Measurements from ENCODE around the gene EYA4.

EYA4 gene

GRCh38 chr6:133426038-133426437, 184.9 kb downstream of the EYA4 start:
- H3K27me3 ChIP-seq (ENCODE audit: control insufficient read depth in 1 of 2, insufficient read depth in 2 of 2, low read length in 2 of 2) = no peaks in the 10 kb centered on the region
- no peaks in the 10 kb centered on the region for H3K36me3 ChIP-seq (ENCODE audit: control insufficient read depth in 1 of 2, insufficient read depth in 2 of 2, low read length in 2 of 2)
- H3K9ac ChIP-seq (ENCODE audit: low read depth in 1 of 2, low read length in 2 of 2) = no peak overlapping the region
- H3K4me1 ChIP-seq (ENCODE audit: control insufficient read depth in 1 of 2, insufficient read depth in 2 of 2, low read length in 2 of 2) = no peaks in the 10 kb centered on the region
- H3K27ac ChIP-seq (ENCODE audit: low read depth, low read length) = no peak overlapping the region
- H3K9me3 ChIP-seq (ENCODE audit: control insufficient read depth in 1 of 2, low read length in 2 of 2) = no peaks in the 10 kb centered on the region
- H3K4me3 ChIP-seq (ENCODE audit: low read depth in 1 of 2, low read length in 2 of 2) = no peak overlapping the region

DNA sequence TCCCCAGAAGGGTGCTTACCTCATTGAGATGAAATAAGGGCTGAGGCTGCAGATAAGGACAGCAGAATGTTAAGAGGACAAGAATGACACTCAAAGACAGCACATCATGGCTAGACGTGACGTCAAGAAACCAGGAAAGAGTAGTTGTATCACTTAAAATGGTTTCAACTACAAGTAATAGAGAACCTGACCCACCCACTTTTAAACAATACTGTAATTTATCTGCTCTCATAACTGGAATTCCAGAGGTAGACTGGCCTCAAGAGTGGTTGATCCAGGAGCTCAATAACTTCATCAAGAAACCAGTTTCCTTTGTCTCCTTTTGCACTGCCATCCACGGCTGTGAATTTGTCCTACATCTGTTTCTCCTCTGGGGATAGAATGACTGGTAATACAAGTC, 187.1 kb downstream of the EYA4 start:
- H3K27me3 ChIP-seq (ENCODE audit: control insufficient read depth in 1 of 2, insufficient read depth in 2 of 2, low read length in 2 of 2) = no peaks in the 10 kb centered on the region
- no peaks in the 10 kb centered on the region for H3K4me1 ChIP-seq (ENCODE audit: control insufficient read depth in 1 of 2, insufficient read depth in 2 of 2, low read length in 2 of 2)
- H3K9ac ChIP-seq (ENCODE audit: low read depth in 1 of 2, low read length in 2 of 2) = no peak overlapping the region
- no peak overlapping the region for H3K4me3 ChIP-seq (ENCODE audit: low read depth in 1 of 2, low read length in 2 of 2)
- no peaks in the 10 kb centered on the region for H3K36me3 ChIP-seq (ENCODE audit: control insufficient read depth in 1 of 2, insufficient read depth in 2 of 2, low read length in 2 of 2)
- no peak overlapping the region for H3K27ac ChIP-seq (ENCODE audit: low read depth, low read length)
- no peaks in the 10 kb centered on the region for H3K9me3 ChIP-seq (ENCODE audit: control insufficient read depth in 1 of 2, low read length in 2 of 2)

DNA sequence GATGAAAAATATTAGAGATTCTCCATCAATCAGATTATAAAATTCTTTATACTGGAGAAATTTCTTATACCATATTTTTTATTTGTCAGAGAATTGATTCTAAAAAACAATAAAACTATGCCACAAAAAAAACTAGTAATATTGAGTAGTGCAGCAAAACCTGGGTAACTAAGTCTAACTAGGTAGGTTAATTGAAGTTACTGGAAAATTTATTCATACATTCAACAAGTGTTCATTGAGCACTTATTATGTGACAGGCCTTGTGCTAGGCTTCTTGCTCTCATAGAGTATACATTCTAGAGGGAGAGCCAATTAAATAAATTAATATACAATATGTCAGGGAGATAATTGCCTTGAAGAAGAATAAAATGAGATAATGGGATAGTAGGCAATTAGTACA, 189.4 kb downstream of the EYA4 start:
- H3K4me3 ChIP-seq (ENCODE audit: low read depth in 1 of 2, low read length in 2 of 2) = no peak overlapping the region
- no peaks in the 10 kb centered on the region for H3K27me3 ChIP-seq (ENCODE audit: control insufficient read depth in 1 of 2, insufficient read depth in 2 of 2, low read length in 2 of 2)
- H3K9me3 ChIP-seq (ENCODE audit: control insufficient read depth in 1 of 2, low read length in 2 of 2) = no peaks in the 10 kb centered on the region
- H3K9ac ChIP-seq (ENCODE audit: low read depth in 1 of 2, low read length in 2 of 2) = no peak overlapping the region
- no peaks in the 10 kb centered on the region for H3K4me1 ChIP-seq (ENCODE audit: control insufficient read depth in 1 of 2, insufficient read depth in 2 of 2, low read length in 2 of 2)
- H3K36me3 ChIP-seq (ENCODE audit: control insufficient read depth in 1 of 2, insufficient read depth in 2 of 2, low read length in 2 of 2) = no peaks in the 10 kb centered on the region
- H3K27ac ChIP-seq (ENCODE audit: low read depth, low read length) = no peak overlapping the region

DNA sequence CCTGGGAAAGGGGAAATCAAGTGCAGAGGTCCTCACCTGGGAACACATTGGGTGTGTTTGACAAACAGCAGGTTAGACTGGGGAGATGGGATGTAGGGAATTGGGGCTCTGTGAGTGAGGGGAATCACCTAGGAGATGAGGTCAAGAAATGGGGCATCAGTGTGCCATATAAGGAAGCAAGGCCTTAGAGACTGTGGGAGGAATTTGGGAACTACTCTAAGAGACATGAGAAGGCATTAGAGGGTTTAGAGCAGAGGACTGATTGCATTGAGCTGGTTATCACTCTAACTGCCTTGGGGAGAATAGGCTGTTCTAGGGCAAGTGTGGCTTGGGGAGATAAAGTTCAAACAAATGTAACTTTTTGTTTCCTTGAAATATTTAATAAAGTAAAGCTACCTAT, 189.9 kb downstream of the EYA4 start:
- Histone ChIP-seq H3K4me1 (ENCODE audit: control insufficient read depth in 1 of 2, insufficient read depth in 2 of 2, low read length in 2 of 2) (no peaks in the 10 kb centered on the region), H3K27ac (ENCODE audit: low read depth, low read length) (no peak overlapping the region), H3K4me3 (ENCODE audit: low read depth in 1 of 2, low read length in 2 of 2) (no peak overlapping the region), H3K9ac (ENCODE audit: low read depth in 1 of 2, low read length in 2 of 2) (no peak overlapping the region), H3K9me3 (ENCODE audit: control insufficient read depth in 1 of 2, low read length in 2 of 2) (no peaks in the 10 kb centered on the region), H3K36me3 (ENCODE audit: control insufficient read depth in 1 of 2, insufficient read depth in 2 of 2, low read length in 2 of 2) (no peaks in the 10 kb centered on the region), H3K27me3 (ENCODE audit: control insufficient read depth in 1 of 2, insufficient read depth in 2 of 2, low read length in 2 of 2) (no peaks in the 10 kb centered on the region)

GRCh38 chr6:133432021-133432989, 191.1 kb downstream of the EYA4 start:
- Histone ChIP-seq H3K36me3 (ENCODE audit: control insufficient read depth in 1 of 2, insufficient read depth in 2 of 2, low read length in 2 of 2) (no peaks in the 10 kb centered on the region), H3K9me3 (ENCODE audit: control insufficient read depth in 1 of 2, low read length in 2 of 2) (no peaks in the 10 kb centered on the region), H3K27ac (ENCODE audit: low read depth, low read length) (no peak overlapping the region), H3K4me3 (ENCODE audit: low read depth in 1 of 2, low read length in 2 of 2) (no peak overlapping the region), H3K9ac (ENCODE audit: low read depth in 1 of 2, low read length in 2 of 2) (no peak overlapping the region), H3K27me3 (ENCODE audit: control insufficient read depth in 1 of 2, insufficient read depth in 2 of 2, low read length in 2 of 2) (no peaks in the 10 kb centered on the region), H3K4me1 (ENCODE audit: control insufficient read depth in 1 of 2, insufficient read depth in 2 of 2, low read length in 2 of 2) (no peaks in the 10 kb centered on the region)

DNA sequence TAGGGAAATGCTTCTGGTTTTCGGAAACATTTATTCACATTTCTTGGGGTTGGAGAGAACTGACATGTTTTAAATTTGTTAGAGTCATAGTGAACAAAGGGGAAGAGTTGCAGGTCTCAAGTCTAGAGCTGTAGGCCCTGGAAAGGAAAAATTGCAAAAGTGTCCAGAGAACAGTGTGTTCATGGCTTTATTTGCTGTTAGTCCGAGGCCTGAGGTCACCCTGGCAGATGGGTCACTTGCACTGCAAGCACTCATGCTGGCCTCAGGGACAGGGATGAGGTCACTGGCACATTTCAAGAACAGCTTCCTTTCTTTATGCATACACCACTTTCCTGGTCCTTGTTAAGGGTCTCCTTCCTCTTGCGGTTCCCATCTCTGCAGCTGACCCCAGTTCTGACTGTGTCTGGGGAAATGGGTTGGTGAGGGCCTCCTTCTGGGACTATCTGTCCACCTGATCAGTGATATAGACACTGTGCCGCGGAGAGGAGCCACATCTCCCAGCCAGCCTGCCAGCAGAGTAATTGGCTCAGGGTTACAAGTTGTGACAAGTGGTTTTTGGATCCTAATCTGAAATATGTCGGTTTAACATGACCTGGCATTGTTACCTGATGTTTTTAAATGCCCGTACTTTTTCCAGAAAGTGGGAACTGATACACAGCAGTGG, 194.0 kb downstream of the EYA4 start:
- Histone ChIP-seq H3K4me3 (ENCODE audit: low read depth in 1 of 2, low read length in 2 of 2) (no peak overlapping the region), H3K9ac (ENCODE audit: low read depth in 1 of 2, low read length in 2 of 2) (no peak overlapping the region), H3K27ac (ENCODE audit: low read depth, low read length) (no peak overlapping the region), H3K9me3 (ENCODE audit: control insufficient read depth in 1 of 2, low read length in 2 of 2) (no peaks in the 10 kb centered on the region), H3K36me3 (ENCODE audit: control insufficient read depth in 1 of 2, insufficient read depth in 2 of 2, low read length in 2 of 2) (no peaks in the 10 kb centered on the region), H3K27me3 (ENCODE audit: control insufficient read depth in 1 of 2, insufficient read depth in 2 of 2, low read length in 2 of 2) (no peaks in the 10 kb centered on the region), H3K4me1 (ENCODE audit: control insufficient read depth in 1 of 2, insufficient read depth in 2 of 2, low read length in 2 of 2) (no peaks in the 10 kb centered on the region)

DNA sequence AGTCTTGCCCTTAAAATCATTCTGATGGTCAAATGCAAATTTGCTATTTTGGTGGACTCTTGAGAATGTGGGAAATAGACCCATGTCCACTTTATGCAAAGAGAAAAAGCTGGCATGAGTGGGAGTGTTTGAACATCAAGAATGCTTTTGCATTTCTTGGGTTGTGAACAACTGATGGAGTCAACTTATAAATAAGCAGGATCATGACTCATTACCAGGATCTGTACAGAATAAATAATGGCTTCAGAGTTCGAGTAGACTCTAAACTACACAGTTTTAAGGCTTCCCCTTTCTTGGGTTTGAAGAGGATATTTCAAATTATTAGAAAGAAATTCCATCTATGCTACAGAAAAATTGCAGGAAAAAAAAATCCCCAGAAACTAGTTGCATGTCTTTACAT, 195.5 kb downstream of the EYA4 start:
- H3K27ac ChIP-seq (ENCODE audit: low read depth, low read length) = no peak overlapping the region
- no peaks in the 10 kb centered on the region for H3K4me1 ChIP-seq (ENCODE audit: control insufficient read depth in 1 of 2, insufficient read depth in 2 of 2, low read length in 2 of 2)
- H3K36me3 ChIP-seq (ENCODE audit: control insufficient read depth in 1 of 2, insufficient read depth in 2 of 2, low read length in 2 of 2) = no peaks in the 10 kb centered on the region
- no peaks in the 10 kb centered on the region for H3K9me3 ChIP-seq (ENCODE audit: control insufficient read depth in 1 of 2, low read length in 2 of 2)
- H3K9ac ChIP-seq (ENCODE audit: low read depth in 1 of 2, low read length in 2 of 2) = no peak overlapping the region
- no peak overlapping the region for H3K4me3 ChIP-seq (ENCODE audit: low read depth in 1 of 2, low read length in 2 of 2)
- no peaks in the 10 kb centered on the region for H3K27me3 ChIP-seq (ENCODE audit: control insufficient read depth in 1 of 2, insufficient read depth in 2 of 2, low read length in 2 of 2)

DNA sequence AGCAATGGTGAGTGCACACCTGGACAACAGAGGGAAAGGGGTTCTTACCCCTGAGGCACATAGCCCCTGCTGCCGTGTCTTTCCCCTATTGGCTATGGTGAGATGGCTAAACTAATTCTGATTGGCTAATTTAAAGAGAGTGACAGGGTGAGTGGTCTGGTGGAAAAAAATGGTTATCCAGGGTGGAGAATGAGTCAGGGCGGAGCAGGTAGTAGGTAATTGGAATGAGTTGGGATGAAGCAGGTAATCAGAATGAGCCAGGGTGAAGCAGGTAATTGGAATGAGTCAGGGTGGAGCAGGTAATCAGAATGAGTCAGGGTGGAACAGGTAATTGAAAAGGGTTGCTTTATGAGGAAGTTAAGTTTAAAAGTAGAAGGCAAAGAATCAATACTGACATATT, 200.3 kb downstream of the EYA4 start:
- H3K4me1 ChIP-seq (ENCODE audit: control insufficient read depth in 1 of 2, insufficient read depth in 2 of 2, low read length in 2 of 2) = no peaks in the 10 kb centered on the region
- H3K9ac ChIP-seq (ENCODE audit: low read depth in 1 of 2, low read length in 2 of 2) = no peak overlapping the region
- no peak overlapping the region for H3K4me3 ChIP-seq (ENCODE audit: low read depth in 1 of 2, low read length in 2 of 2)
- H3K27ac ChIP-seq (ENCODE audit: low read depth, low read length) = no peak overlapping the region
- no peaks in the 10 kb centered on the region for H3K27me3 ChIP-seq (ENCODE audit: control insufficient read depth in 1 of 2, insufficient read depth in 2 of 2, low read length in 2 of 2)
- H3K9me3 ChIP-seq (ENCODE audit: control insufficient read depth in 1 of 2, low read length in 2 of 2) = no peaks in the 10 kb centered on the region
- no peaks in the 10 kb centered on the region for H3K36me3 ChIP-seq (ENCODE audit: control insufficient read depth in 1 of 2, insufficient read depth in 2 of 2, low read length in 2 of 2)

GRCh38 chr6:133446789-133447188, 205.6 kb downstream of the EYA4 start:
- Histone ChIP-seq H3K4me3 (ENCODE audit: low read depth in 1 of 2, low read length in 2 of 2) (no peak overlapping the region), H3K9ac (ENCODE audit: low read depth in 1 of 2, low read length in 2 of 2) (no peak overlapping the region), H3K9me3 (ENCODE audit: control insufficient read depth in 1 of 2, low read length in 2 of 2) (no peaks in the 10 kb centered on the region), H3K4me1 (ENCODE audit: control insufficient read depth in 1 of 2, insufficient read depth in 2 of 2, low read length in 2 of 2) (no peaks in the 10 kb centered on the region), H3K27me3 (ENCODE audit: control insufficient read depth in 1 of 2, insufficient read depth in 2 of 2, low read length in 2 of 2) (no peaks in the 10 kb centered on the region), H3K27ac (ENCODE audit: low read depth, low read length) (no peak overlapping the region), H3K36me3 (ENCODE audit: control insufficient read depth in 1 of 2, insufficient read depth in 2 of 2, low read length in 2 of 2) (no peaks in the 10 kb centered on the region)

DNA sequence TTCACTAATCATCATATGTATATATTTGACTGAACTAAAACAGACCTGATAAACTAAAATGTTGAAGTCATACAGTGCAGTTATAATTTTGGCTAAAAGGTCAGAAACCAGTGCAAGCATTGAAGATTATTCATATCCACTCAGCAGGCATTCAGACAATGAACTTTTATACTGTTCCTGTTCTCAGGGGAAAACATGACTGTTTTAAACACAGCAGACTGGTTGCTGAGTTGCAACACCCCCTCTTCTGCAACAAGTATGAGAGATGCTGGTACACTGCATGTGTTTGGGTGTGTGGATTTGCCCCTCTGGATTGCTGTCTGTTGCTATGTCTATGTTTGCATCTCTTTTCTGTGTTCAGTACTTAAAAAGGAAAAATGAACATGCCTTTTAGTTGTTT, 206.8 kb downstream of the EYA4 start:
- H3K36me3 ChIP-seq (ENCODE audit: control insufficient read depth in 1 of 2, insufficient read depth in 2 of 2, low read length in 2 of 2) = no peaks in the 10 kb centered on the region
- H3K9me3 ChIP-seq (ENCODE audit: control insufficient read depth in 1 of 2, low read length in 2 of 2) = no peaks in the 10 kb centered on the region
- no peak overlapping the region for H3K27ac ChIP-seq (ENCODE audit: low read depth, low read length)
- no peaks in the 10 kb centered on the region for H3K27me3 ChIP-seq (ENCODE audit: control insufficient read depth in 1 of 2, insufficient read depth in 2 of 2, low read length in 2 of 2)
- H3K9ac ChIP-seq (ENCODE audit: low read depth in 1 of 2, low read length in 2 of 2) = no peak overlapping the region
- no peak overlapping the region for H3K4me3 ChIP-seq (ENCODE audit: low read depth in 1 of 2, low read length in 2 of 2)
- H3K4me1 ChIP-seq (ENCODE audit: control insufficient read depth in 1 of 2, insufficient read depth in 2 of 2, low read length in 2 of 2) = no peaks in the 10 kb centered on the region
